Measurements from ENCODE around the gene ZBP1. TPM values are rescaled to one million over a fixed set of nuclear protein-coding genes. Genes with fewer than 3 reads are reported as not detected.

The ZBP1 gene
- total RNA-seq, 2 donors from 2014 or later = 4.1 to 6.1 TPM

GRCh38 chr20:57590485-57591288 is 29.5 kb downstream of the ZBP1 start:
- Histone ChIP-seq H3K4me3 (no peak overlapping the region), H3K36me3 (no peaks in the 10 kb centered on the region), H3K27ac (no peak overlapping the region), H3K4me1 (ENCODE audit: control insufficient read depth in 1 of 2, low read depth in 2 of 2) (peaks cover 0 to 4% of the 10 kb centered on the region in 2 donors), H3K27me3 (replicated peaks; ENCODE audit: insufficient read depth) (no peaks in the 10 kb centered on the region), H3K9me3 (no peaks in the 10 kb centered on the region)
- DNase-seq (ENCODE audit: low spot score) (no peak), ATAC-seq (ENCODE audit: insufficient number of reproducible peaks, low FRiP score, low read depth) (no peak)
- TF ChIP-seq, protein P1, sequence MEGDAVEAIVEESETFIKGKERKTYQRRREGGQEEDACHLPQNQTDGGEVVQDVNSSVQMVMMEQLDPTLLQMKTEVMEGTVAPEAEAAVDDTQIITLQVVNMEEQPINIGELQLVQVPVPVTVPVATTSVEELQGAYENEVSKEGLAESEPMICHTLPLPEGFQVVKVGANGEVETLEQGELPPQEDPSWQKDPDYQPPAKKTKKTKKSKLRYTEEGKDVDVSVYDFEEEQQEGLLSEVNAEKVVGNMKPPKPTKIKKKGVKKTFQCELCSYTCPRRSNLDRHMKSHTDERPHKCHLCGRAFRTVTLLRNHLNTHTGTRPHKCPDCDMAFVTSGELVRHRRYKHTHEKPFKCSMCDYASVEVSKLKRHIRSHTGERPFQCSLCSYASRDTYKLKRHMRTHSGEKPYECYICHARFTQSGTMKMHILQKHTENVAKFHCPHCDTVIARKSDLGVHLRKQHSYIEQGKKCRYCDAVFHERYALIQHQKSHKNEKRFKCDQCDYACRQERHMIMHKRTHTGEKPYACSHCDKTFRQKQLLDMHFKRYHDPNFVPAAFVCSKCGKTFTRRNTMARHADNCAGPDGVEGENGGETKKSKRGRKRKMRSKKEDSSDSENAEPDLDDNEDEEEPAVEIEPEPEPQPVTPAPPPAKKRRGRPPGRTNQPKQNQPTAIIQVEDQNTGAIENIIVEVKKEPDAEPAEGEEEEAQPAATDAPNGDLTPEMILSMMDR (IDR thresholded peaks at IDR 0.05) = no peak

- Histone ChIP-seq H3K4me1 (ENCODE audit: control insufficient read depth in 1 of 2, low read depth in 2 of 2) (peaks cover 0 to 4% of the 10 kb centered on the region in 2 donors), H3K27me3 (replicated peaks; ENCODE audit: insufficient read depth) (no peaks in the 10 kb centered on the region), H3K9me3 (no peaks in the 10 kb centered on the region), H3K4me3 (no peak overlapping the region), H3K27ac (no peak overlapping the region), H3K36me3 (no peaks in the 10 kb centered on the region)
- DNase-seq (ENCODE audit: low spot score) = no peak
- no peak for ATAC-seq (ENCODE audit: insufficient number of reproducible peaks, low FRiP score, low read depth)
- TF ChIP-seq, protein P1 (IDR thresholded peaks at IDR 0.05) = no peak
Measured at GRCh38 chr20:57589728-57590484, 30.3 kb downstream of the ZBP1 start.

GRCh38 chr20:57589123-57589727 is 31.0 kb downstream of the ZBP1 start:
- TF ChIP-seq, protein P1 (IDR thresholded peaks at IDR 0.05) = no peak

DNA sequence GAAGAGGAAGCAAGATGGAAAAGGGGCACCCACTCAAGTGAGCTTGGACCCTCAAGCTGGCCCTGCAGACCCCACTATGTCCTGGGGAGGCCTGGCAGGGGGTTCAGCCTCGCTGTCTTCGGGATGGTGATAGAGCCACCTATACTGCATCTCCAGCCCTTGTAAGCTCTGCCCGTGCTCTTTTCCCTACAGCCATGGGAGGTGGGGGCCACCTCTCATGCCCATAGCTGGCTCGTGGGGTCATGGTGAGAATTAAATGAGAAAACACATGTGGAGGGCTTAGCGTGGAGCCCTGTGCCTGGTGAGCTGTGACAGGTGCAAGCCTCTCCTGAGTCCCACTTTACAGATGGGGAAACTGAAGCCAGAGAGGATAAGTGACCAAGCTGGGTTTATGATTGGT is 31.6 kb downstream of the ZBP1 start:
- peaks cover 0 to 4% of the 10 kb centered on the region in 2 donors for H3K4me1 ChIP-seq (ENCODE audit: control insufficient read depth in 1 of 2, low read depth in 2 of 2)
- H3K27ac ChIP-seq = no peak overlapping the region
- no peak for ATAC-seq (ENCODE audit: insufficient number of reproducible peaks, low FRiP score, low read depth)
- no peaks in the 10 kb centered on the region for H3K36me3 ChIP-seq
- H3K9me3 ChIP-seq = no peaks in the 10 kb centered on the region
- H3K4me3 ChIP-seq = no peak overlapping the region
- H3K27me3 ChIP-seq (replicated peaks; ENCODE audit: insufficient read depth) = no peaks in the 10 kb centered on the region
- no peak for DNase-seq (ENCODE audit: low spot score)
- TF ChIP-seq, protein P1 (IDR thresholded peaks at IDR 0.05) = no peak

More at GRCh38 chr20:57589123-57589727, 31.0 kb downstream of the ZBP1 start:
- no peak overlapping the region for H3K4me3 ChIP-seq
- no peak overlapping the region for H3K27ac ChIP-seq
- no peaks in the 10 kb centered on the region for H3K36me3 ChIP-seq
- H3K4me1 ChIP-seq (ENCODE audit: control insufficient read depth in 1 of 2, low read depth in 2 of 2) = peaks cover 0 to 4% of the 10 kb centered on the region in 2 donors
- no peak for ATAC-seq (ENCODE audit: insufficient number of reproducible peaks, low FRiP score, low read depth)
- no peaks in the 10 kb centered on the region for H3K27me3 ChIP-seq (replicated peaks; ENCODE audit: insufficient read depth)
- no peaks in the 10 kb centered on the region for H3K9me3 ChIP-seq
- DNase-seq (ENCODE audit: low spot score) = no peak

- no peak for DNase-seq (ENCODE audit: low spot score)
- Histone ChIP-seq H3K9me3 (no peaks in the 10 kb centered on the region), H3K4me1 (ENCODE audit: control insufficient read depth in 1 of 2, low read depth in 2 of 2) (peaks cover 0 to 9% of the 10 kb centered on the region in 2 donors), H3K27ac (no peak overlapping the region), H3K27me3 (replicated peaks; ENCODE audit: insufficient read depth) (no peaks in the 10 kb centered on the region), H3K4me3 (no peak overlapping the region), H3K36me3 (no peaks in the 10 kb centered on the region)
- ATAC-seq (ENCODE audit: insufficient number of reproducible peaks, low FRiP score, low read depth) = no peak
- TF ChIP-seq, protein P1 (IDR thresholded peaks at IDR 0.05) = no peak
Measured at GRCh38 chr20:57587989-57588377, 32.2 kb downstream of the ZBP1 start.
